Colonic mucosa (tissue), 4 donors: ENCODE data around the gene MAPK1IP1L. TPM values are rescaled to one million over a fixed set of nuclear protein-coding genes. Genes with fewer than 3 reads are reported as not detected.

Experiments used
- DNase-seq: peaks from one replicate; pipeline ENCODE4 v3.0.0-alpha.2; 2020
- H3K27ac ChIP-seq: fragments of 200-600 bp; one replicate; pipeline ENCODE4 v1.8.0; 2021
- H3K27me3 ChIP-seq: fragments of 200-600 bp; one replicate; pipeline ENCODE4 v1.8.0; 2021
- H3K36me3 ChIP-seq: fragments of 200-600 bp; one replicate; pipeline ENCODE4 v1.8.0; 2021
- H3K4me1 ChIP-seq: fragments of 200-600 bp; one replicate; pipeline ENCODE4 v1.8.0; 2021; ENCODE audit warnings: mild to moderate bottlenecking
- H3K4me3 ChIP-seq: fragments of 200-600 bp; one replicate; pipeline ENCODE4 v1.8.0; 2021
- H3K9ac ChIP-seq, 2 donors: one replicate each; pipeline ENCODE4 v1.7.0; 2013; ENCODE audit warnings: control low read depth in 2 of 2, low read depth in 2 of 2, low read length in 2 of 2
- H3K9me3 ChIP-seq: fragments of 200-600 bp; one replicate; pipeline ENCODE4 v1.8.0; 2021
- CTCF ChIP-seq: fragments of 200-600 bp; IDR thresholded peaks from one replicate; pipeline ENCODE4 v1.8.0; 2022; ENCODE audit warnings: antibody characterized with exemption, mild to moderate bottlenecking
- intact Hi-C: fragments of 100-400 bp; cut with DNase I; formaldehyde crosslinking; loops from one replicate; pipeline ENCODE4 v1.14.1; 2022
- total RNA-seq, 2 donors: library from RNA; stranded (reverse); fragmentation: NEBNext Ultra II Directional in 1 of 2; extraction: Animal tissue kit (Norgen Biotek cat#: 25700) in 1 of 2; gene quantifications; one replicate each; pipeline ENCODE4 v1.2.1, GENCODE V29; 2021
- donor health status: healthy.
- donor health status: DM: no; HTN: no; CAD: no.
- donor health status: DM: no; HTN: no; CAD: no.

The MAPK1IP1L gene
- total RNA-seq, 2 donors from 2014 or later: 79.8 to 83.2 TPM

DNA sequence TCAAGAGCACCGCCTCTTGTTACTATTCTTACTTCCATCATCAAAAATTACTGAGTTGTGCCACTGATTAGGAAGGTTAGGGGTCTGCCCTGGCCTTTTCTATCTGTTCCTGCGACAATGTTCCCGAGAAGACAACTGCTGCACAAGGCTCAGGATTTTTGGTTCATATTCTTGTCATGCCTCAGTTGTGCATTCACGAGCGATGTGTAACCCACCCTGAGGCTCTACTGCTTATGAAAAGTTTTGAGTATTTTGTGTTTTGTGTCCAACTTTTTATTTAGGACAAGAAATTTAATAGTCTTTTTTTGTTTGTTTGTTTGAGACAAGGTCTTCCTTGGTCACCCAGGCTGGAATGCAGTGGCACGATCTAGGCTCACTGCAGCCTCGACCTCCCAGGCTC, 54.5 kb downstream of the MAPK1IP1L start:
- intact Hi-C loops: no loop called here
- no peak for DNase-seq
- Histone ChIP-seq H3K36me3 (no peaks in the 10 kb centered on the region), H3K4me3 (no peak overlapping the region), H3K9ac (peak overlapping the region in 1 of 2 donors; percentile 26), H3K27me3 (no peaks in the 10 kb centered on the region), H3K4me1 (peaks cover 29% of the 10 kb centered on the region), H3K27ac (no peak overlapping the region), H3K9me3 (no peaks in the 10 kb centered on the region)
- TF ChIP-seq CTCF: no peak

GRCh38 chr14:55107766-55108554, 56.5 kb downstream of the MAPK1IP1L start:
- Histone ChIP-seq H3K27ac (peak overlapping the region; percentile 86), H3K4me3 (no peak overlapping the region), H3K9ac (peak overlapping the region; percentile 58 to 75), H3K36me3 (no peaks in the 10 kb centered on the region), H3K9me3 (no peaks in the 10 kb centered on the region), H3K27me3 (no peaks in the 10 kb centered on the region), H3K4me1 (peaks cover 23% of the 10 kb centered on the region)
- peak; percentile 83 for DNase-seq
- no peak for TF ChIP-seq CTCF
- intact Hi-C loops: no loop called here

- Histone ChIP-seq H3K36me3 (no peaks in the 10 kb centered on the region), H3K4me3 (no peak overlapping the region), H3K9ac (no peak overlapping the region), H3K27me3 (no peaks in the 10 kb centered on the region), H3K9me3 (no peaks in the 10 kb centered on the region), H3K27ac (no peak overlapping the region), H3K4me1 (peaks cover 13% of the 10 kb centered on the region)
- no peak for DNase-seq
- TF ChIP-seq CTCF: no peak
- intact Hi-C loops: no loop called here
Measured at GRCh38 chr14:55109836-55110235, 58.4 kb downstream of the MAPK1IP1L start.

DNA sequence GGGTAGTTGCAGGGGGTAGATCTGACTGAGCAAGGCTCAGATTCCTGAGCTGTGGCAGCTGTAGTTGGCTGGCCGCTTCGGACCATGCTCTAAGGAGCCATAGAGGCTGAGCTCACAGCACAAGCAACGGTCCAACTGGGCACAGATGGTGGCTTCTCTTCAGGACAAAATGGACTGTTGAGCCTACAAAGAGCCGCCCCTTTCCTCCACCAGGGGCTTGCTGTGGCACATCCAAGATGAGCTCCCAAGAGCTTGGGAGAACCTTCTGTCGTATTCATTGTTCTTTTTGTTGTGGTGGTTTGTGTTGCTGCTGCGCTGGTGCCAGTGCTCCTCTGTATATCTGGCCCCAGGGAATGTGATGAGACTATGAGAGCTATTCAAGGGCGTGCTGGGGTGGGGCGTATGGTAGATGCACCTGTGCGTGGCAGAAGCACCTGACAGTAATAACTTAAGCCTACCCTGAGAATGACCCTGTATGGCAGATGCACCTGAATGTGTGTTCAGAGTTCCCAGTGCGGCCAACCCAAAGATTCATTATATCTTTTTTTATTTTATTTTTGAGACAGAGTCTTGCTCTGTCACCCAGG, 59.8 kb downstream of the MAPK1IP1L start:
- Histone ChIP-seq H3K9me3 (no peaks in the 10 kb centered on the region), H3K27ac (no peak overlapping the region), H3K4me1 (peaks cover 17% of the 10 kb centered on the region), H3K27me3 (no peaks in the 10 kb centered on the region), H3K4me3 (no peak overlapping the region), H3K36me3 (no peaks in the 10 kb centered on the region), H3K9ac (no peak overlapping the region)
- no peak for TF ChIP-seq CTCF
- DNase-seq: no peak
- intact Hi-C loops: no loop called here

GRCh38 chr14:55114720-55115119, 63.3 kb downstream of the MAPK1IP1L start:
- TF ChIP-seq CTCF: no peak
- Histone ChIP-seq H3K27ac (peak overlapping the region; percentile 40), H3K4me1 (peaks cover 4% of the 10 kb centered on the region), H3K9me3 (no peaks in the 10 kb centered on the region), H3K27me3 (no peaks in the 10 kb centered on the region), H3K4me3 (no peak overlapping the region), H3K36me3 (no peaks in the 10 kb centered on the region), H3K9ac (peak overlapping the region in 1 of 2 donors; percentile 40)
- intact Hi-C loops: no loop called here
- DNase-seq: no peak
